ENCODE measurements around the gene GPHB5.

DNA sequence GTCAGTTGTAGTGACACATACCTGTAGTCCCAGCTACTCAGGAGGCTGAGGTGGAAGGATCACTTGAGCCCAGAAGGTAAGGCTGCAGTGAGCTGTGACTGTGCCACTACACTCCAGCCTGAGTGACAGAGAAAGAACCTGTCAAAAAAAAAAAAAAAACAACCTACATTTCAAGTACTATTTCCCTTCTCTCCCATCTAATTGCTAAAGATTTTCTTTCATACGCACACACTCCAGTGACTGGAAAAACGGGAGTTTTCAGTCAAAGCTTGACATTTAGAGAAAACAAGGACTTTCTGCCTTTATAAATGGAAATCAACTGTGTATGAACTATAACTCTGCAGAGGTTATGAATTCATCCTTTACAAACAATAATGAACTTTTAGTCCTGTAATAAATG, 25.9 kb downstream of the GPHB5 start:
- TF ChIP-seq, protein P1, sequence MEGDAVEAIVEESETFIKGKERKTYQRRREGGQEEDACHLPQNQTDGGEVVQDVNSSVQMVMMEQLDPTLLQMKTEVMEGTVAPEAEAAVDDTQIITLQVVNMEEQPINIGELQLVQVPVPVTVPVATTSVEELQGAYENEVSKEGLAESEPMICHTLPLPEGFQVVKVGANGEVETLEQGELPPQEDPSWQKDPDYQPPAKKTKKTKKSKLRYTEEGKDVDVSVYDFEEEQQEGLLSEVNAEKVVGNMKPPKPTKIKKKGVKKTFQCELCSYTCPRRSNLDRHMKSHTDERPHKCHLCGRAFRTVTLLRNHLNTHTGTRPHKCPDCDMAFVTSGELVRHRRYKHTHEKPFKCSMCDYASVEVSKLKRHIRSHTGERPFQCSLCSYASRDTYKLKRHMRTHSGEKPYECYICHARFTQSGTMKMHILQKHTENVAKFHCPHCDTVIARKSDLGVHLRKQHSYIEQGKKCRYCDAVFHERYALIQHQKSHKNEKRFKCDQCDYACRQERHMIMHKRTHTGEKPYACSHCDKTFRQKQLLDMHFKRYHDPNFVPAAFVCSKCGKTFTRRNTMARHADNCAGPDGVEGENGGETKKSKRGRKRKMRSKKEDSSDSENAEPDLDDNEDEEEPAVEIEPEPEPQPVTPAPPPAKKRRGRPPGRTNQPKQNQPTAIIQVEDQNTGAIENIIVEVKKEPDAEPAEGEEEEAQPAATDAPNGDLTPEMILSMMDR (conservative IDR thresholded peaks at IDR 0.05; ENCODE audit: low read depth, low read length), result no peak
- no peak for TF ChIP-seq EZH2 (IDR thresholded peaks at IDR 0.05; ENCODE audit: low read length, unreplicated experiment)

All from PC-3 (cell line).